ENCODE data around the gene MINDY4B. TPM values are rescaled to one million over a fixed set of nuclear protein-coding genes. Genes with fewer than 3 reads are reported as not detected.

Gene MINDY4B
- total RNA-seq, 1 donor, result not detected

- no peak for DNase-seq (ENCODE audit: insufficient read length, low spot score, missing footprints)
- peaks cover 26% of the 10 kb centered on the region for H3K27me3 ChIP-seq (ENCODE audit: insufficient read depth, low read length)
- H3K4me3 ChIP-seq (ENCODE audit: insufficient read depth, low read length), result no peak overlapping the region
- H4K20me1 ChIP-seq (ENCODE audit: insufficient read depth, low read length), result no peaks in the 10 kb centered on the region
- H3K27ac ChIP-seq (ENCODE audit: low read depth, low read length), result no peak overlapping the region
- H2AFZ ChIP-seq (ENCODE audit: low read length), result no peak overlapping the region
- H3K36me3 ChIP-seq (ENCODE audit: insufficient read depth, low read length), result no peaks in the 10 kb centered on the region
- no peak for TF ChIP-seq CTCF (IDR thresholded peaks at IDR 0.05; ENCODE audit: extremely low read depth, low read depth, low read length)
- H3K79me2 ChIP-seq (ENCODE audit: insufficient read depth, low read length), result no peaks in the 10 kb centered on the region
- no peaks in the 10 kb centered on the region for H3K4me1 ChIP-seq (ENCODE audit: insufficient read depth, low read length)
- H3K4me2 ChIP-seq (ENCODE audit: insufficient read depth, low read length), result no peak overlapping the region
- H3K9me3 ChIP-seq (ENCODE audit: low read depth, low read length), result no peaks in the 10 kb centered on the region
Observed at GRCh38 chr3:150912501-150912900, 7.3 kb upstream of the MINDY4B start.

GRCh38 chr3:150911771-150912170 is 6.5 kb upstream of the MINDY4B start:
- no peak for DNase-seq (ENCODE audit: insufficient read length, low spot score, missing footprints)
- Histone ChIP-seq H3K79me2 (ENCODE audit: insufficient read depth, low read length) (no peaks in the 10 kb centered on the region), H3K9me3 (ENCODE audit: low read depth, low read length) (no peaks in the 10 kb centered on the region), H3K4me3 (ENCODE audit: insufficient read depth, low read length) (no peak overlapping the region), H3K4me1 (ENCODE audit: insufficient read depth, low read length) (no peaks in the 10 kb centered on the region), H3K27me3 (ENCODE audit: insufficient read depth, low read length) (peaks cover 26% of the 10 kb centered on the region), H4K20me1 (ENCODE audit: insufficient read depth, low read length) (no peaks in the 10 kb centered on the region), H3K27ac (ENCODE audit: low read depth, low read length) (no peak overlapping the region), H2AFZ (ENCODE audit: low read length) (no peak overlapping the region), H3K4me2 (ENCODE audit: insufficient read depth, low read length) (no peak overlapping the region), H3K36me3 (ENCODE audit: insufficient read depth, low read length) (no peaks in the 10 kb centered on the region)
- no peak for TF ChIP-seq CTCF (IDR thresholded peaks at IDR 0.05; ENCODE audit: extremely low read depth, low read depth, low read length)

GRCh38 chr3:150906461-150906860 is 1.2 kb upstream of the MINDY4B start:
- no peaks in the 10 kb centered on the region for H3K36me3 ChIP-seq (ENCODE audit: insufficient read depth, low read length)
- no peak overlapping the region for H2AFZ ChIP-seq (ENCODE audit: low read length)
- no peaks in the 10 kb centered on the region for H3K4me1 ChIP-seq (ENCODE audit: insufficient read depth, low read length)
- no peaks in the 10 kb centered on the region for H3K79me2 ChIP-seq (ENCODE audit: insufficient read depth, low read length)
- H3K27ac ChIP-seq (ENCODE audit: low read depth, low read length), result no peak overlapping the region
- no peaks in the 10 kb centered on the region for H4K20me1 ChIP-seq (ENCODE audit: insufficient read depth, low read length)
- H3K27me3 ChIP-seq (ENCODE audit: insufficient read depth, low read length), result peaks cover 55% of the 10 kb centered on the region
- no peaks in the 10 kb centered on the region for H3K9me3 ChIP-seq (ENCODE audit: low read depth, low read length)
- no peak overlapping the region for H3K4me2 ChIP-seq (ENCODE audit: insufficient read depth, low read length)
- H3K4me3 ChIP-seq (ENCODE audit: insufficient read depth, low read length), result no peak overlapping the region
- no peak for DNase-seq (ENCODE audit: insufficient read length, low spot score, missing footprints)
- TF ChIP-seq CTCF (IDR thresholded peaks at IDR 0.05; ENCODE audit: extremely low read depth, low read depth, low read length), result no peak

GRCh38 chr3:150905746-150906145 is 507 bp upstream of the MINDY4B start:
- Histone ChIP-seq H3K27me3 (ENCODE audit: insufficient read depth, low read length) (peaks cover 52% of the 10 kb centered on the region), H3K9me3 (ENCODE audit: low read depth, low read length) (no peaks in the 10 kb centered on the region), H3K27ac (ENCODE audit: low read depth, low read length) (no peak overlapping the region), H3K36me3 (ENCODE audit: insufficient read depth, low read length) (no peaks in the 10 kb centered on the region), H3K4me1 (ENCODE audit: insufficient read depth, low read length) (no peaks in the 10 kb centered on the region), H2AFZ (ENCODE audit: low read length) (no peak overlapping the region), H3K4me2 (ENCODE audit: insufficient read depth, low read length) (no peak overlapping the region), H3K79me2 (ENCODE audit: insufficient read depth, low read length) (no peaks in the 10 kb centered on the region), H3K4me3 (ENCODE audit: insufficient read depth, low read length) (no peak overlapping the region), H4K20me1 (ENCODE audit: insufficient read depth, low read length) (no peaks in the 10 kb centered on the region)
- TF ChIP-seq CTCF (IDR thresholded peaks at IDR 0.05; ENCODE audit: extremely low read depth, low read depth, low read length), result no peak
- no peak for DNase-seq (ENCODE audit: insufficient read length, low spot score, missing footprints)
